ENCODE data around the gene RTP1.
A peak's percentile ranks its signal among the peaks of the same experiment; 100 is the strongest.
"Not testable (repeated sequence)": the region's sequence is repeated elsewhere in the genome, so short reads cannot be mapped to it uniquely, and the experiment has no call there.

The RTP1 gene

GRCh38 chr3:187197335-187197649 is at the start of gene RTP1:
RTP1 (plus strand) TSS chr3:187197486; CDS start chr3:187197516, 30 bp downstream.
- DNase-seq, result no peak

DNA sequence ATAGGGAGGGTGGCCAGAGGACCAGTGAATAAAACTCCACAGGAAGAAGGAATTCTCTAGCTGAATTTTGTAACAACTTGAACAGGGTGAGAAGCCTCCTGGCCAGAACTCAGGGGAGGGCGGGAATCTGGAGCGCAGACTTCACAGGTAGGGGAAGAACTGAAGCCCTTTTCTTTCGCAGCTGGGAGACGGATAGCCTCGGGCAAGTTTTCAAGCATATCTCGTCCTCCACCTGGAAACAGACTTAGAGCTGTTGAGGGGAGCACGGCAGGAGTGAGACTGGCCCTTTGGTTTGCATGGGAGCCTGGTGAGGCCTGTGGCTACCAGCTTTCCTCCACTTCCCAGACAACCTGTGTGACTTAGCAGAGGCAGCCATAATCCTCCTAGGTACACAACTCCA is 47.1 kb upstream of the RTP1 start:
- no peak for DNase-seq

DNA sequence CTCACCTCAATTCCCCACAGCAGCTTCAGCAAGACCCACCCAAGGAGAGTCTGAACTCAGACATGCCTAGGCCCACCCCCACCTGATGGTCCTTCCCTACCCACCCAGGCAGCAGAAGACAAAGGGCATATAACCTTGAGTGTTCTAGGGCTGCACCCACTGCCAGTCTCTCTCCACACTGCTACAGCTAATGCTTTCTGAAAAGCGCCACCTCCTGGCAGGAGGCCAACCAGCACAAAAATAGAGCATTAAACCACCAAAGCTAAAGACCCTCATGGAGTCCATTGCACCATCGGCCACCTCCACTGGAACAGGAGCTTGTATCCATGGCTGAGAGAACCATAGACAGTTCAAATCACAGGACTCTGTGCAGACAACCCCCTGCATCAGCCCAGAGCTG is 46.7 kb upstream of the RTP1 start:
- peak; percentile 22 for DNase-seq

- no peak for DNase-seq
Measured at GRCh38 chr3:187161556-187161955, 35.7 kb upstream of the RTP1 start.

- no peak for DNase-seq
Measured at GRCh38 chr3:187162265-187162953, 34.9 kb upstream of the RTP1 start.

DNA sequence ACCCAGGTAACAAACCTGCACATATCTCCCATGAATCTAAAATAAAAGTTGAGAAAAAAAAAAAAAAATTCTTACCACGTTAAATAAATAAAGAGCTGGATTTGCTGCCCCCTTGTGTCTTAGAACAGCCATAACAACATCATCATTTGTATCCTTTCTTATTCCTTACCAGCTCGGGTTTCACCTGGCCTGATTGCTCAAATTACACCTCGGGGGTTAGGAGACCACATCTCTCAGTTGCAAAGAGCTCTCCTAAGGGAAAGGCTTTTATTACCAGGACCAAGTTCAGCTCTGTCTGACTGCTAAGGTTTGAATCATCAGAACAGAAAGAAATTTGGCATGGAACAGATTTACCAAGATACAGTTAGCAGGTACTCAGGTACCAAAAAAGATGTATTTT is 32.1 kb upstream of the RTP1 start:
- DNase-seq, result peak; percentile 56

DNA sequence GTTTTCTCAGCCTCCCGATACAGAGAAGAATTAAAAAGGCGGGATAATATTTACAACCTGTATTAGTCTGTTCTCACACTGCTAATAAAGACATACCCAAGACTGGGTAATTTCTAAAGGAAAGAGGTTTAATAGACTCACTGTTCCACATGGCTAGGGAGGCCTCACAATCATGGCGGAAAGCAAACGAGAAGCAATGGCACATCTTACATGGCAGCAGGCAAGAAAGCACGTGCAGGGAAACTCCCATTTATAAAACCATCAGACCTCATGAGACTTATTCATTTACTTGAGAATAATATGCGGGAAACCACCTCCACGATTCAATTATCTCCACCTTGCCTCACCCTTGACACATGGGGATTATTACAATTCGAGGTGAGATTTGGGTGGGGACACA is 30.5 kb upstream of the RTP1 start:
- no peak for DNase-seq

DNA sequence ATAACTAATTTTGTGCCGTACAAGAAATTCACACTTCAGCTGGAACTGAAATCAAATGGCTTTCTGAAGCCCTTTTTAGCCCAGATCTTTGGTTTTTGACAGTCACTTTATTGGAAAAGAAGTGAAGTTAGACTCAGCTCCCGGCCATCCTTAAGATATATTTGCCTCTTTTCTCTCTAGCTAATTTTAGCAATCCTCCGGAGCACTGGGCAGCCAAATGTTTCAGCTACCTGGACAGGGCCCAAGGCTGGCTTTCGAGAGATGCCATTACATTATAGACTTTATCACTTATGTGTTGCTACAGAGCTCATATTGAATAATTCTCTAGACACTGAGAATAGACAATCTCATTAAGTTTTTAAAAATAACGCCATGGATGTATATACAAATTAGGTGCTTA is 29.5 kb upstream of the RTP1 start:
- no peak for DNase-seq

GRCh38 chr3:187169231-187169960 is 27.9 kb upstream of the RTP1 start:
- DNase-seq, result no peak

- not testable (repeated sequence) for DNase-seq
Measured at GRCh38 chr3:187170911-187171310, 26.4 kb upstream of the RTP1 start.

DNA sequence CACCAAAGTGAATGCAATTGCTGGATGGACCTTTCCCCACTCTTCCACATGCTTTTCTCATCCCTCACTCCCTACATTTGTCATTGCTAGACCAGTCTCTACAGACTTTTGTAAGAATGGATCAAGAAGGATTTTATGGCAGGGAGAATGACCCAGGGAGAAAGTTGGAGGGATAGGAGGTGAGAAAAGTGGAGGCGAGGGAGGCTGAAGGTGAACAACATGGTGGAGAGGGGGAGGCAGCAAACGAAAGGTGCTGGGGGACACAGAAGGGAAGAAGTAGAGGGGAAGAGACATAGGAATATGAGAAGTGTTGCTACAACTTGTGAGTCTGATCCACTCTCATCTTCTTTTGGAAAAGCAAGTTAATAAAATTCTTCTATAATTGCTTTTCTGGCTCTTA is 24.4 kb upstream of the RTP1 start:
- DNase-seq, result no peak

GRCh38 chr3:187181454-187182170 is 15.7 kb upstream of the RTP1 start:
- no peak for DNase-seq

- peak; percentile 14 for DNase-seq
Measured at GRCh38 chr3:187183210-187183862, 13.9 kb upstream of the RTP1 start.

DNA sequence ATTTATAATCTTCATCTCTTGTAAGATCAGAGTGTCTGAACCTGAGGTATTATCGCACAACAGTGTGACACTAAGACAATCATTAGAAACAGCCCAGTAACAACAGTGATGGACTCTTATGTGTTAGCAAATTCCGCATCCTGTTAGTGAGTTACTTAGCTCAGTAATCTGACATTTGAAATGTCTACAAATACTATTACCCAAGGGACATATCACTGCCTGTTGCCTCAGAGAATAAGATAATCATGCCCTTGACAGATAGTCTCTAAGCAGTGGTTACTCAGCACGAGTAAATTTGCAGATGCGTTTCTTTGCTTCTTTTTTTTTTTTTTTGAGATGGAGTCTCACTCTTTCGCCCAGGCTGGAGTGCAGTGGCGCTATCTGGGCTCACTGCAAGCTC is 13.4 kb upstream of the RTP1 start:
- no peak for DNase-seq

GRCh38 chr3:187185759-187186158 is 11.5 kb upstream of the RTP1 start:
- no peak for DNase-seq

DNA sequence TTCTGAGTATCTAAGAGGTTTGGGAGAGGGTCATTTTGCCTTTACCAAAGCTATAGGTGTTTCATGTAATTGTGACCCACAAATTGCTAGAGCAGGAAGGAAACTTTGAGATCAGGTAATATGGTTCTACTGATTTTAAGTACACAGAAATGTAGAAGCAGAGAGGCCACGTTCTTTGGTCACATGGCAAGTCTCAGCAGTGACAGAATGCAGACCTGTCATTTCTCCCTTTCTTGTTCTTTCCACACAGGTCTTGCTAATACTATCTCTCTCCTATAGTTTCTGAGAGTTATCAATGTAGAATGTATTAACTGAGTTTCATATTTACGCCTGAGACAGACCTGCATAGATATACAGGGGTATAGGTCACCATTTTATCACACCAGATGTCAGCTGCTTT is 10.9 kb upstream of the RTP1 start:
- DNase-seq, result no peak

- DNase-seq, result no peak
Measured at GRCh38 chr3:187186801-187187421, 10.4 kb upstream of the RTP1 start.

DNA sequence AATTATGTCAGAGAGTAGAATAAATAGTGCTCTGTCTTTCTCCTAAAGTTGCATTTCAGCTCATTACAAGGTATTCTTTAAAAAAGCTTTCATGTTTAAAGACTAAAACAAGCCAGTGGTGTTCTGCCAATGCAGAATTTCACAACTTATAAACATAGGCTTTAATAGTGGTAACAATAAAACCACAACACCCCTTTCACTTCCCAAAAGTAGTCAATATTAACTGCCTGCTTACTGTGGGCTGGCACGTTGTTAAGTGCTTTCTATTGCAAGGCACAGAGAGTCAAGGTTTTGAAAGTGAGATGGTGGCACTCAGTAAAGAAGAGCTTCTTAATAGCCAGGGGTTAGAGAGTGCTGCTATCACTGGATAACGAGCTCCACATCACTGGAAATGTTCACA is 8.4 kb upstream of the RTP1 start:
- DNase-seq, result peak; percentile 43

DNA sequence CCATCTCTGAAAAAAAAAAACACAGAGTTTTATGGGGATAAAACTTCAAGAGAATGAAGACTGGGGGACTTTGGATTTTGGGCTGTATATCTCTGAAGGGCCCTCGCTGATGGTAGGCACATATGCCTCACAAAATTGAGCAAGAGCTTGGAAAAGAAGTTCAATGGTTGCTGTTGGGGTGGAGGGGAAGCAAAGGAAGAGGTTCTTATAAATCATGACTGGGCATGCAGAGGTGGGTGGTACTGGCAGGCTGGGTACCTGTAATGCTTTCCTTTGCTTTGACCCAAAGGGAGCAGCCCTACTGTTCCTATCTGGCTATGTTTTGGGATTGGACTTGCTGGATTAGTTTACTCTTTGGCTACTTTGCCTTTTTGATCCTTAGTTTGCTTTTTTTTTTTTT is 6.0 kb upstream of the RTP1 start:
- no peak for DNase-seq

GRCh38 chr3:187193181-187193580 is 4.1 kb upstream of the RTP1 start:
- no peak for DNase-seq

DNA sequence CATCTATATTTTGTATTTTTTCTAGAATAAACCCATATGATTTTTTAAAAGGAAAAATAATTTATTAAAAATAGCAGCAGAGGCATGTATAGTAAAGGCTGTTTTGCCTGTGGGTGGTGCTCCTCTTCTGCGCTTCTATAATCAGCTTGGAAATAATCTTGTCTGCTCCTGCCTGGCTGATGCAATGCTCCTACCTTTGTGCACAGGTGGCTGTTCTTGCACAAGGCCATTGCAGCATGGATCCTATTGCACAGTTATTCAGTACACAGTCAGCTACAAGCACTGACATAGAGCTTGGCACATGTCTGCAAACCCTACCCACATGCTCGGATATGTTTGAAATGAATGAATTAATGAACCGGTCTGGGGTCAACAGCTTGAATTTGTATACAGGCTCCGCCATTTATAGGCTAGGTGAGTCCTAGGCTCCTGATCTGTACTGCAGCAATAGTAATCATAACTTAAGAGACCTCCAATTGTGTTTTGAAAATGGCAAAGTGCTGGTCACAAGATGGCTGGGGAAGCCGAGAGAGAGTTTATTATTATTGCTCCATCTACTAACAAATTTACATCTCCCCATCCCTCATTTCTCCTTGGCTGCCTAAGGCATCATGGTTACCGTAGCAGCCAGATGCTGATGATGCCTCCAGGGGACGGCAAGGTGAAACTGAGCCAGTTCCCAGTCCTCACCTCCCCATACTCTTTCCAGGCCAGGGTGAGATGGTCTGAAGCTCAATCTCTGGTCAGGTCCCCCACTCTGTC is 532 bp upstream of the RTP1 start:
- DNase-seq, result no peak

- no peak for DNase-seq
Measured at GRCh38 chr3:187198490-187198889, 1.2 kb downstream of the RTP1 start.

Data from inflammatory macrophage treated with lipopolysaccharide for 4 hours (primary cell).